Measurements from ENCODE around the gene ACTN2.
A peak's percentile ranks its signal among the peaks of the same experiment; 100 is the strongest.
"Not testable (repeated sequence)": the region's sequence is repeated elsewhere in the genome, so short reads cannot be mapped to it uniquely, and the experiment has no call there.

The ACTN2 gene

GRCh38 chr1:236685917-236686814 lies at the start of gene ACTN2:
Gene ACTN2 (plus strand): TSS chr1:236686499. CDS start chr1:236686674, 175 bp downstream.
- DNase-seq (ENCODE audit: low read depth), result peak; percentile 41

DNA sequence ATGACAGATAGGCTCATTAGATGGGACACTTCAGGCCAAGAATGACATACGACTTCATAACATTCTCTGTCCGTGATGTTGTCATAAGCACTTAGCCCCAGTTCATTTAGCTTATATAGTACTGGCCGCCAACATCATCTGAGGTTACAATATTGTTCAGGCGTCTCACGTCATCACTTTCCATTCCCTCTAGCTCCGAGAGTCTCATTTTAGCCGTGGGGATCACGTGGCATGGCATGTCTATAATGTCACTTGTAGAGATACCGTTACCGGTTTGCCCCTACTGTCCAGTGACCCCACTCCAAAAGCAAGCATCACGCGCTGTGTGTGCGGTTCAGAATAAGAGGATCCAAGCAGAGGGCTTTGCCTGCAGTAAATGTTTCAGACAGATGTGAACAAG lies 47.4 kb upstream of the ACTN2 start:
- no peak for DNase-seq (ENCODE audit: low read depth)

- no peak for DNase-seq (ENCODE audit: low read depth)
Observed at GRCh38 chr1:236639686-236640085, 46.6 kb upstream of the ACTN2 start.

GRCh38 chr1:236642763-236643162 lies 43.5 kb upstream of the ACTN2 start:
- DNase-seq (ENCODE audit: low read depth), result no peak

- no peak for DNase-seq (ENCODE audit: low read depth)
Observed at GRCh38 chr1:236645016-236645680, 41.2 kb upstream of the ACTN2 start.

DNA sequence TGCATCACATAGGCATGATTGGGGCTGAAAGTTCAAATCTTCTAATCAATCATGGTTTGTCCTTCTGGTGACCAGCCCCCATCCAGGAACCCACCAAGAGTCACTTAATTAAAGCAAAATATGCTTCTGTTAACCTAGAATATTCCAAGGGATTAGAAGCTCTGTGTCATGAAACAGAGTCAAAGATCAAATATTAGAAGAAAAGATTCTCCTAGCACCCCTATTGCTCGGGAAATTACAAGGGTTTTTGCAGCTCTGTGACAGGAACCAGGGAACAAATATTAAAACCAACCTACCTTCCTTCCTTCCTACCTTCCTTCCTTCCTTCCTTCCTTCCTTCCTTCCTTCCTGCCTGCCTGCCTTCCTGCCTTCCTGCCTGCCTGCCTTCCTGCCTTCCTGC lies 31.8 kb upstream of the ACTN2 start:
- no peak for DNase-seq (ENCODE audit: low read depth)

- DNase-seq (ENCODE audit: low read depth), result no peak
Observed at GRCh38 chr1:236654957-236655356, 31.3 kb upstream of the ACTN2 start.

DNA sequence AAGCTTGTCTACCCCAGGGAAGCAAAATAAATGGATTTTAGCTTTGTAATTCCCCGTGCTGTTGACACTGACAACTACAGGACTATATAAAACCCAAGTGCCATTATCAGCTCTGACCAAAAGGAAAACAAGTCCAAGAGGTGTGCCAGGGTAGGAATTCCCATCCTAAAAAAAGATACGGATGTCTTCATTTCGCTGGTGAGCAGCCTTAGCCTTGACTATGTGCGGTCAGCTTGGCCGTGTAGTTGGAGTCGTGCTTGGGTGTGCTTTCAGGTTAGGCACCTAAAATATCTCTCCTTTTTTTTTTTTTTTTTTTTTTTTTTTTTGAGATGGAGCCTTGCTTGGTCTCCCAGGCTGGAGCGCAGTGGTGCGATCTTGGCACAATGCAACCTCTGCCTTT lies 28.9 kb upstream of the ACTN2 start:
- DNase-seq (ENCODE audit: low read depth), result no peak

DNA sequence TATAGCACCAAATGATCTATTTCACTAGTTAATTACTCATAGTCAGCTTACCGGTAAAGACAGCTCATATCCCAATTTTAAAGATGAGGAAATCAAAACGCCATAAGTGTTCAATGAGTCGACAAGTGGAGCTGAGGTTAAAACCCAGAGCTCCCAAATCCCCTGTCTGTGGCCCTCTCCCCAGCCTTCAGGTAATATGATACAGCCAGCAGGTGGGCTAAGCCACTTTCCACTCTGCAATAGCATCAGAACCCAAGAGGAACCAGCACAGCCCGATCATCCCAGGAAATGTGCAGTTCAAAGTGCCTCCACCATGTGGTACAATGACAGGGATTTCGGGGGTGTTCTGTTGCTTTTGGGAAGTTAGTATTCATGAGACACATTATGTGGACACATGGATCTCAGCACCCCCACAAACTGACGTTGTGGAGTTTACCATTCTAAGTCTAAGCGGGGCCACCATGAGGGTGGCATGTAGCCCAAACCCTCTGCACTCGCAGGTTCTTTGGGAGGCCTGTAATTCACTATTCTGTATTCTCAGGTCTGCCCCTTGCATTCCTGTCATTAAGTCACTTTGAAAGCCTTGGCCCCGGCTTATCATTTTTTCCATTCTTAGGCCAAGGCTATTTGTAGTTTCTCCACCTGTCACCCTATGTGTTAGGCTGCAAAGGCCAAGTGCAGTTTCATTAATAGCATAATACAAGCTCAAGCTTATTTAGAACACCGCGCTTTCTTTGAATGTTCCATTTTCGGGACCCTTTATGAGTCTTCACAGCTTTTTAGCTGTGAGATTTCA lies 26.3 kb upstream of the ACTN2 start:
- no peak for DNase-seq (ENCODE audit: low read depth)

GRCh38 chr1:236663934-236664333 lies 22.4 kb upstream of the ACTN2 start:
- DNase-seq (ENCODE audit: low read depth), result no peak

DNA sequence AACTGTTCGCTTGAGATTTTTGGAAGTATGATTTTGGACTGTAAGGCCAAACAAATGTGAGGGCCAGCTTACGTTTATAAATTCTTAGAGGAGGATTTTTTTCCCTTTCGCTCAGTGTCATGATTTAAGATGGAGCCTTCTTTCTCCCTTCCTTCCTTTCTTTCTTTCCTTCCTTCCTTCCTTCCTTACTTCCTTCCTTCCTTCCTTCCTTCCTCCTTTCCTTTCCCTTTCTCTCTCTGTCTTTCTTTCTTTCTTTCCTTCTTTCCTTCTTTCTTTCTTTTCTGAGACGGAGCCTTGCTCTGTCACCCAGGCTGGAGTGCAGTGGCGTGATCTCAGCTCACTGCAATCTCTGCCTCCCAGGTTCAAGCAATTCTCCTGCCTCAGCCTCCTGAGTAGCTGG lies 17.4 kb upstream of the ACTN2 start:
- DNase-seq (ENCODE audit: low read depth), result not testable (repeated sequence)

DNA sequence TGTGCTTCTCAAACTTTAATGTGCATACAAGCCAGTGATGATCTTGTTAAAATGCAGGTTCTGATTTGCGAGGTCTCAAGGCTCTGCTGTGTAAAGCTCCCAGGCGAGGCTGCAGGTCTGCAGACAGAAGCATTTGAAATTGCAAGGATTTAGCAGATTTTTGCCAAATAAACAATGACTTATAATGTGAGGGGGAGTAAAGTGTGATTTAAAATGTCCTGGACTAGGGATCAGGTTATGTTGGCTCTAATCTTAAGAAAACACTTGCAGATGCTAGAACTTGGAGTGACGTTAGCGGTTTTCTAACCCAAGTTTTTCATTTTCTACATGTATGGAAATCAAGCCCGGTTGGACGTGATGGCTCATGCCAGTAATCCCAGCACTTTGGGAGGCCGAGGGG lies 16.2 kb upstream of the ACTN2 start:
- no peak for DNase-seq (ENCODE audit: low read depth)

DNA sequence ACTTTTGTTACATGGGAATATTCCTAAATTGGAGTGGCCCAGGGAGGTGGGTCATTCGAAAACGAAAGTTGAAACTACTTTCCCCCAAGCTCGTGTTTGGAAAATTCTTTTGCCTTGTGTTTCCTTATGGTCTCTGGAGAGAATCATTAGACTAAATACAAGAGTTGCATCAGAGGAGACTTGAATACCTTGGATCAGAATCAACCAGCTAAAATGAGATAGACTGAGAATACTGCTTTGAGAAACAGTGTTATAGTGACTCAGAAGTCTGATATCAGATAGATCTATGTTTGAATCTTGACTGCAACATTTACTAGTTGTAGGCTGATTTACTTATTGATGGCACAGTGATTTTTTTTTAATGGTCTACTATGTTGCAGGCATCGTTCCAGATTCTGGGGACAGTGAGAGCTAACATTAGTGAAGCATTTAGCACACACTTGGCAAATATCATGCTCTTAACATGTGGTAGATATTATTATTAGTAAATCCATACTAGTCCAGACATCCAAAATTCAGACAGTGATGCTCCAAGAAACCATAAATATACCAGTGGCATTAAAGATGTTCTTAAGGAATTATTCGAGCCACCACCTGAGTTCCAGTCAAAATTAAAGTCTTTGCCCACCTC lies 12.9 kb upstream of the ACTN2 start:
- no peak for DNase-seq (ENCODE audit: low read depth)

GRCh38 chr1:236677641-236678235 lies 8.6 kb upstream of the ACTN2 start:
- no peak for DNase-seq (ENCODE audit: low read depth)

GRCh38 chr1:236681219-236681618 lies 5.1 kb upstream of the ACTN2 start:
- no peak for DNase-seq (ENCODE audit: low read depth)

GRCh38 chr1:236685205-236685916 lies 938 bp upstream of the ACTN2 start:
- no peak for DNase-seq (ENCODE audit: low read depth)

DNA sequence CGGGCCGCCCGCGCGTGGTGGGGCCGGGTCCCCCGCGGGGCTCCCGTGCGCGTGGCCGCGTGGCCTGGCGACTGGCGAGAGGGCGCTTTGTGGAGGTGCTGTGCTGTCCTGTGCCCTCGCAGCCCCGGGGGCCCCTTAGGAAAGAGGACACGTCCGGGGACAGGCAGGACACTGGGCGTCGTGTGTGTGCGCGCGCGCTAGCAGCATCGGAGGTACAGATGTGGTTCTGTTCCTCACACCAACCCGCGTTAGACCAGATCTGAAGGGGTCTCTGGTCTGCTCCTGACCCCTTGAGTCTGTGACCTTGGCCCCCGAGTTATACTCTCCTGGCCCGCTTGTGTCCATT lies 489 bp downstream of the ACTN2 start:
- no peak for DNase-seq (ENCODE audit: low read depth)

- DNase-seq (ENCODE audit: low read depth), result no peak
Observed at GRCh38 chr1:236687273-236687672, 974 bp downstream of the ACTN2 start.

- no peak for DNase-seq (ENCODE audit: low read depth)
Observed at GRCh38 chr1:236688705-236689104, 2.4 kb downstream of the ACTN2 start.

- no peak for DNase-seq (ENCODE audit: low read depth)
Observed at GRCh38 chr1:236689713-236690569, 3.6 kb downstream of the ACTN2 start.

Data from activated T-cell treated with anti-CD3 and anti-CD28 coated beads for 24 hours (primary cell).